HCT116 (cell line): ENCODE results near the gene CPEB2. TPM values are rescaled to one million over a fixed set of nuclear protein-coding genes. Genes with fewer than 3 reads are reported as not detected.

Source experiments
- ATAC-seq: fragments of 200-7000 bp; cut with Tn5 transposase; 2 replicates; pipeline ENCODE4 v1.9.1; 2020; ENCODE audit warnings: mild to moderate bottlenecking, moderate library complexity
- BruUV-seq: library from RNA; stranded (reverse); fragments of 400-500 nt; replicated peaks from 2 replicates; lab custom pipeline; 2021; lab: Mats Ljungman, UMichigan
- CTCF ChIA-PET: fragments of 300-600 bp; sonication (Branson Sonifier 250); formaldehyde crosslinking; loops from one replicate; lab custom pipeline; 2021; ENCODE audit warnings: antibody characterized with exemption; lab: Charles Lee
- POLR2A ChIA-PET: fragments of 300-600, 350-600 bp; sonication (Branson Sonifier 250); formaldehyde crosslinking; loops from one replicate; lab custom pipeline; 2021; ENCODE audit warnings: antibody characterized with exemption; lab: Charles Lee
- RAD21 ChIA-PET, 2 experiments: fragments of 300-600 bp; sonication (Branson Sonifier 250); formaldehyde crosslinking; loops; one replicate each; lab custom pipeline; 2023; ENCODE audit warnings: low total read pairs in 2 of 2; ENCODE audit not compliant: uncharacterized antibody in 2 of 2, unreplicated experiment in 2 of 2, low non-redundant PET in 1 of 2; lab: Charles Lee
- DNase-seq: peaks from one replicate; pipeline ENCODE4 v3.0.0-alpha.2; 2010; ENCODE audit warnings: low read depth, low spot score
- H2AFZ ChIP-seq: fragments of 200-600 bp; shearing (Covaris generic), sonication (generic); 2 replicates; pipeline ENCODE4 v1.6.1; 2017; ENCODE audit warnings: low read depth, mixed run types, mixed read lengths, antibody characterized with exemption, low read length; ENCODE audit not compliant: poor library complexity, severe bottlenecking
- H3K27ac ChIP-seq: 2 replicates; pipeline ENCODE4 v1.5.1; 2012; ENCODE audit warnings: low read depth, low read length
- H3K27me3 ChIP-seq: fragments of 200-600 bp; sonication (generic); 2 replicates; pipeline ENCODE4 v1.6.1; 2016; ENCODE audit warnings: mixed run types, low read length, mixed read lengths; ENCODE audit not compliant: insufficient read depth
- H3K36me3 ChIP-seq, 2 experiments: fragments of 200-500 bp in 1 of 2; fragments of 200-600 bp in 1 of 2; sonication (Bioruptor generic) in 1 of 2; sonication (generic) in 1 of 2; 2 replicates each; pipeline versions ENCODE4 v1.5.1 to v1.6.1; 2014 to 2016; ENCODE audit warnings: low read length in 2 of 2, inconsistent platforms in 1 of 2, mixed read lengths in 1 of 2, mixed run types in 1 of 2; ENCODE audit not compliant: insufficient read depth in 2 of 2, control insufficient read depth in 1 of 2
- H3K4me1 ChIP-seq, 2 experiments: fragments of 200-600 bp in 1 of 2; sonication (generic) in 1 of 2; 2 replicates each; pipeline versions ENCODE4 v1.5.1 to v1.6.1; 2012 to 2017; ENCODE audit warnings: low read length in 2 of 2, inconsistent platforms in 1 of 2, mild to moderate bottlenecking in 1 of 2, mixed read lengths in 1 of 2, mixed run types in 1 of 2, moderate library complexity in 1 of 2; ENCODE audit not compliant: insufficient read depth in 2 of 2, control insufficient read depth in 1 of 2
- H3K4me2 ChIP-seq: fragments of 200-600 bp; sonication (generic); 2 replicates; pipeline ENCODE4 v1.6.1; 2017; ENCODE audit warnings: mixed run types, low read length, mixed read lengths
- H3K4me3 ChIP-seq, 2 experiments: fragments of 200-600 bp in 1 of 2; sonication (generic) in 1 of 2; replicated peaks in 1 of 2; 2 replicates each; pipeline ENCODE4 v1.5.1; 2011 to 2016; ENCODE audit warnings: low read length in 2 of 2, control low read depth in 1 of 2, low read depth in 1 of 2, mild to moderate bottlenecking in 1 of 2, mixed read lengths in 1 of 2, mixed run types in 1 of 2
- H3K79me2 ChIP-seq: fragments of 200-600 bp; sonication (generic); 2 replicates; pipeline ENCODE4 v1.6.1; 2017; ENCODE audit warnings: mild to moderate bottlenecking, mixed run types, low read length, moderate library complexity, mixed read lengths; ENCODE audit not compliant: insufficient read depth
- H3K9ac ChIP-seq: fragments of 200-600 bp; sonication (generic); 2 replicates; pipeline ENCODE4 v1.6.1; 2016; ENCODE audit warnings: low read length, mixed read lengths
- H3K9me2 ChIP-seq: fragments of 200-600 bp; sonication (generic), shearing (Covaris generic); 2 replicates; pipeline ENCODE4 v1.6.1; 2017; ENCODE audit warnings: mixed run types, mild to moderate bottlenecking, moderate library complexity; ENCODE audit not compliant: insufficient read depth
- H3K9me3 ChIP-seq, 2 experiments: fragments of 200-500 bp in 1 of 2; fragments of 200-600 bp in 1 of 2; sonication (Bioruptor generic) in 1 of 2; sonication (generic) in 1 of 2; 2 replicates each; pipeline ENCODE4 v1.6.1; 2014 to 2017; ENCODE audit warnings: low read length in 2 of 2, mixed read lengths in 2 of 2, inconsistent platforms in 1 of 2, low read depth in 1 of 2, mild to moderate bottlenecking in 1 of 2, mixed run types in 1 of 2, moderate library complexity in 1 of 2; ENCODE audit not compliant: control insufficient read depth in 1 of 2, insufficient read depth in 1 of 2
- H4K20me1 ChIP-seq: fragments of 200-600 bp; sonication (generic), shearing (Covaris generic); 2 replicates; pipeline ENCODE4 v1.6.1; 2017; ENCODE audit warnings: mixed run types, mild to moderate bottlenecking, moderate library complexity; ENCODE audit not compliant: insufficient read depth
- CBX3 ChIP-seq: IDR thresholded peaks from 2 replicates; pipeline ENCODE4 v1.6.1; 2012; ENCODE audit warnings: low read depth
- EZH2 ChIP-seq: fragments of 200-600 bp; sonication (generic); IDR thresholded peaks from 2 replicates; pipeline ENCODE4 v1.6.1; 2017; ENCODE audit warnings: antibody characterized with exemption, mixed run types
- FOSL1 ChIP-seq: IDR thresholded peaks from 2 replicates; pipeline ENCODE4 v1.6.1; 2012; ENCODE audit warnings: low read depth
- REST ChIP-seq: IDR thresholded peaks from 2 replicates; pipeline ENCODE4 v1.6.1; 2012; ENCODE audit warnings: low read depth
- TCF7L2 ChIP-seq: IDR thresholded peaks from 2 replicates; pipeline ENCODE4 v1.7.0; 2011; ENCODE audit warnings: borderline replicate concordance, inconsistent platforms; ENCODE audit not compliant: insufficient read depth, insufficient read length; ENCODE audit errors: extremely low read depth
- ZFX ChIP-seq: fragments of 450-650 bp; IDR thresholded peaks from 2 replicates; pipeline ENCODE4 v1.6.1; 2017
- intact Hi-C: fragments of 100-400 bp; cut with micrococcal nuclease; formaldehyde crosslinking; loops from 2 replicates; pipeline ENCODE4 v1.10.0; 2022
- total RNA-seq: library from RNA; stranded (reverse); gene quantifications from one replicate; pipeline ENCODE4 v1.2.1, GENCODE V29; 2021; ENCODE audit not compliant: unreplicated experiment

The CPEB2 gene
- total RNA-seq, 1 experiment from 2014 or later: 1.3 TPM

- peak; percentile 65 for TF ChIP-seq TCF7L2
- TF ChIP-seq FOSL1: no peak
- peak; percentile 24; the same call in 1 of the 2 replicates for TF ChIP-seq ZFX
- Histone ChIP-seq H3K9me2 (no peaks in the 10 kb centered on the region), H4K20me1 (no peaks in the 10 kb centered on the region), H3K4me2 (peak overlapping the region; percentile 94), H3K36me3 (no peaks in the 10 kb centered on the region), H2AFZ (peak overlapping the region; percentile 26), H3K27me3 (no peaks in the 10 kb centered on the region), H3K9ac (peak overlapping the region; percentile 62), H3K27ac (peak overlapping the region; percentile 71; the same call in 1 of the 2 replicates), H3K4me1 (peaks cover 2 to 18% of the 10 kb centered on the region in 2 experiments; a peak in 3 of 4 replicates), H3K79me2 (no peaks in the 10 kb centered on the region), H3K9me3 (no peaks in the 10 kb centered on the region), H3K4me3 (peak overlapping the region; percentile 65 to 66)
- no TSS peak for BruUV-seq
- ChIA-PET RAD21 (interaction anchor here in 1 of 2 experiments (0.7 kb wide), 1 partner anchor 204 kb away, joined by 5 read pairs; no protein-coding TSS in a partner anchor), POLR2A (no interaction called here), CTCF (no interaction called here)
- intact Hi-C loops: loop anchor here (5.0 to 10.0 kb wide), 3 partner anchors 146 to 1378 kb away; partner anchors contain the start of gene BOD1L1
- ATAC-seq (peak; percentile 34), DNase-seq (no peak)
Observed at GRCh38 chr4:15002659-15003400, 549 bp downstream of the CPEB2 start.

- DNase-seq: no peak
- intact Hi-C loops: loop anchor here (5.0 to 10.0 kb wide), 3 partner anchors 146 to 1379 kb away; partner anchors contain the start of gene BOD1L1
- CTCF ChIA-PET: no interaction called here
- Histone ChIP-seq H3K9me3 (no peaks in the 10 kb centered on the region), H4K20me1 (no peaks in the 10 kb centered on the region), H3K27ac (peak overlapping the region; percentile 71; the same call in 1 of the 2 replicates)
- TF ChIP-seq CBX3: no peak
- no peak for TF ChIP-seq EZH2
- TF ChIP-seq REST: no peak
- TF ChIP-seq, all 23 proteins: peak for 0
- BruUV-seq: no TSS peak
- ChIA-PET POLR2A (no interaction called here), RAD21 (interaction anchor here in 1 of 2 experiments (0.6 to 0.7 kb wide), 2 partner anchors 205 to 240 kb away, joined by 3 to 5 read pairs; no protein-coding TSS in a partner anchor)
- H3K27me3 ChIP-seq: no peaks in the 10 kb centered on the region
- H3K4me1 ChIP-seq: peaks cover 2 to 18% of the 10 kb centered on the region in 2 experiments; a peak in 3 of 4 replicates
- no peaks in the 10 kb centered on the region for H3K36me3 ChIP-seq
- peak; percentile 12 for ATAC-seq
- peak overlapping the region; percentile 62 for H3K9ac ChIP-seq
- peak overlapping the region; percentile 94 for H3K4me2 ChIP-seq
- H3K4me3 ChIP-seq: peak overlapping the region; percentile 65 to 69
- H3K79me2 ChIP-seq: no peaks in the 10 kb centered on the region
- H2AFZ ChIP-seq: no peak overlapping the region
- no peaks in the 10 kb centered on the region for H3K9me2 ChIP-seq
Observed at GRCh38 chr4:15003401-15003890, 1.2 kb downstream of the CPEB2 start.
